ENCODE measurements around the gene SIVA1. TPM values are rescaled to one million over a fixed set of nuclear protein-coding genes. Genes with fewer than 3 reads are reported as not detected.

SIVA1 gene
- total RNA-seq, 1 donor from 2014 or later: 298 TPM

- no peak for TF ChIP-seq CTCF (conservative IDR thresholded peaks at IDR 0.05; ENCODE audit: low read depth, low read length)
- DNase-seq (ENCODE audit: low read depth): no peak
Measured at GRCh38 chr14:104715416-104715815, 37.5 kb upstream of the SIVA1 start.

DNA sequence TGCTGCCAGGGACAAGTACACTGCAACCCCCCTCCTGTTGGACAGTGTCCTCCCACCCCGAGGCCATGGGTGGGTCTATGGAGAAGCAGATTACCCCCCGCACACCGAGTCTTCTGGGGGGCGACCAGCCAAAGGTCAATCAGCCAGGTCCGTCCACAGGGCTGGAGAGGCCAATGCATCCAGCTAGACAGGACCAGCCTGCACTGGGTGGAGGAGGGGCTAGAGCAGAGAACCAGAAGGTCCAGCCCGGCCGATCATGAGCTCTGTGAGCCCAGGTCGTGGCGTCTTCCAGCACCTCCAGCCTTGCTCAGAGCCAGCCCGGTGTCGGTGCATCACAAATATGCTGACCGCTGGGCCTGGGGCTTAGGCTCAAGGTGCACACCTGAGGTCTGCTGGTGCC, 37.1 kb upstream of the SIVA1 start:
- no peak for DNase-seq (ENCODE audit: low read depth)
- TF ChIP-seq CTCF (conservative IDR thresholded peaks at IDR 0.05; ENCODE audit: low read depth, low read length): no peak
- H3K4me3 ChIP-seq (ENCODE audit: low read depth, low read length): no peak overlapping the region

More at GRCh38 chr14:104715416-104715815, 37.5 kb upstream of the SIVA1 start:
- H3K4me3 ChIP-seq (ENCODE audit: low read depth, low read length): no peak overlapping the region

DNA sequence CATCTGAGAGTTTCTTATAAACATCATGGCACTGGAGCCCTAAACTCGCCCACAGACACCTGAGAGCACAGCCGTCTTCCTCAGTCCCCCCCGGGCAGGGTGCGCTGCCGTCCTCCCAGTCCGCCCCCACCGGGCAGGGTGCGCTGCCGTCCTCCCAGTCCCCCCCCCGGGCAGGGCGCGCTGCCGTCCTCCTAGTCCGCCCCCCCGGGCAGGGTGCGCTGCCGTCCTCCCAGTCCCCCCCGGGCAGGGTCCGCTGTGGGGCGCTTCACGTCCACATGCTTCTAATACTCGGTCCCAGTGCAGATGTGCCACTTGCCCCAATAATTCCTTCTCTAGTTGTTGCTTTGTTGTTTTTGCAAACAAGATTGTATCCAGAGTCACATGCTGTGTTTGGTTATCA, 35.8 kb upstream of the SIVA1 start:
- DNase-seq (ENCODE audit: low read depth): no peak
- no peak for TF ChIP-seq CTCF (conservative IDR thresholded peaks at IDR 0.05; ENCODE audit: low read depth, low read length)
- H3K4me3 ChIP-seq (ENCODE audit: low read depth, low read length): no peak overlapping the region

GRCh38 chr14:104717646-104718045, 35.3 kb upstream of the SIVA1 start:
- no peak for DNase-seq (ENCODE audit: low read depth)
- TF ChIP-seq CTCF (conservative IDR thresholded peaks at IDR 0.05; ENCODE audit: low read depth, low read length): no peak

GRCh38 chr14:104718147-104718546, 34.8 kb upstream of the SIVA1 start:
- no peak for TF ChIP-seq CTCF (conservative IDR thresholded peaks at IDR 0.05; ENCODE audit: low read depth, low read length)
- no peak overlapping the region for H3K4me3 ChIP-seq (ENCODE audit: low read depth, low read length)
- no peak for DNase-seq (ENCODE audit: low read depth)

More at GRCh38 chr14:104717646-104718045, 35.3 kb upstream of the SIVA1 start:
- no peak overlapping the region for H3K4me3 ChIP-seq (ENCODE audit: low read depth, low read length)

DNA sequence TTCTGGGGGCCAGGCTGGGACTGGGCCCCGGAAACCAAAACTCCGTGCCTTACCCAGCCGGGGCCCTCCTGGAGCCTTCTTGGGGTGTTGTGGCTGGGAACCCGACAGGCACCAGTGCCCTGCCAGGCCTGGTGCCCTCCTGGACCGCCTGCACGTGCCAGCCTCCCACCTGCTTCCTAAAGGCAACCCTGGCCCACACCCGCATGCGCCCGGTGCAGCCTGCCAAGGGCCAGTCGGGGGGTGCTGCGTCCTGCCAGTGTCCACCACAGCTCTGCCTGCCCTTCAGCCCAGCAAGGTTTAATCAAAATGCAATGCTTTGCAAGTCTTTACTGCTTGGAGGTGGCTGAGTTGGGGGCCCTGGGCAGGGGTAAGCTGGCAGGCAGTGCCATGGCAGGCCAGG, 34.1 kb upstream of the SIVA1 start:
- no peak for TF ChIP-seq CTCF (conservative IDR thresholded peaks at IDR 0.05; ENCODE audit: low read depth, low read length)
- H3K4me3 ChIP-seq (ENCODE audit: low read depth, low read length): no peak overlapping the region
- no peak for DNase-seq (ENCODE audit: low read depth)

DNA sequence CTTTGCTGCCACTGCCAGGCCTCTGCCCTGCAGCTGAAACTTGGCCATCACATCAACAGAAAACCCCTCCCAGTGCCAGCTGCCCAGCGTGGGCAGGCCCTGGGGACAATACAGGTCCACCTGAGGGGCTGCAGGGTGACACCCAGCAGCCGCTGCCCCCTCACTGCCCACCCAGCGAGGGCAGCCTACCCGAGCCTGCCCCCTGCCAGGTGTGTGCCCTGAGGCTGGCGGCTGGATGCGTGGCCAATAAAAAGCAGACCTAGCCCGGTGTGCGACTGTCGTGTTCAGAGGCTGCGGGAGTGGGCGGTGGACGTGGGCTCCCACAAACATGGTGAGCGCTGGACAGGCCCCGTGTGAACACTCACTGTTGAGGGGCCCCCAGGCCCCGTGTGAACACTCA, 33.6 kb upstream of the SIVA1 start:
- TF ChIP-seq CTCF (conservative IDR thresholded peaks at IDR 0.05; ENCODE audit: low read depth, low read length): no peak
- no peak overlapping the region for H3K4me3 ChIP-seq (ENCODE audit: low read depth, low read length)
- DNase-seq (ENCODE audit: low read depth): no peak
